ENCODE data around the gene OBSCN. TPM values are rescaled to one million over a fixed set of nuclear protein-coding genes. Genes with fewer than 3 reads are reported as not detected.

OBSCN gene
- total RNA-seq, 1 experiment from 2014 or later = 33.3 TPM

DNA sequence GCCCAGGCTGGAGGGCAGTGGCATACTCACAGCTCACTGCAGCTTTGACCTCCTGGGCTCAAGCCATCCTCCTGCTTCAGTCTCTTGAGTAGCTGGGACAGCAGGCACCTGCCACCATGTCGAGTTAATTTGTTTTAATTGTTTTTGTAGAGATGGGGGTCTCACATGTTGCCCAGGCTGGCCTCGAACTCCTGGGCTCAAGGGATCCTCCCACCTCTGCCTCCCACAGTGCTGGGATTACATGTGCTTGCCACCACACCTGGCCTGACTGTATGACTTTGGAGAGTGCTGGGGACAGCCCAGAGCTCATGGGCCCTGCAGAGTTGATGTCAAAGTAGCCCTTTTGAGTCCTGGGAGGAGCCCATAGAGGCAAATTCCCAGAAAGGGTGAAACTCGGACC, 1.8 kb downstream of the OBSCN start:
- H3K4ac ChIP-seq (ENCODE audit: low read depth, low read length) = no peak overlapping the region
- H2BK5ac ChIP-seq (ENCODE audit: insufficient read length, low read length) = no peak overlapping the region
- H3K23me2 ChIP-seq (ENCODE audit: insufficient read length, low read depth, low read length, poor library complexity, severe bottlenecking) = peaks cover 15% of the 10 kb centered on the region
- TF ChIP-seq, protein P1, sequence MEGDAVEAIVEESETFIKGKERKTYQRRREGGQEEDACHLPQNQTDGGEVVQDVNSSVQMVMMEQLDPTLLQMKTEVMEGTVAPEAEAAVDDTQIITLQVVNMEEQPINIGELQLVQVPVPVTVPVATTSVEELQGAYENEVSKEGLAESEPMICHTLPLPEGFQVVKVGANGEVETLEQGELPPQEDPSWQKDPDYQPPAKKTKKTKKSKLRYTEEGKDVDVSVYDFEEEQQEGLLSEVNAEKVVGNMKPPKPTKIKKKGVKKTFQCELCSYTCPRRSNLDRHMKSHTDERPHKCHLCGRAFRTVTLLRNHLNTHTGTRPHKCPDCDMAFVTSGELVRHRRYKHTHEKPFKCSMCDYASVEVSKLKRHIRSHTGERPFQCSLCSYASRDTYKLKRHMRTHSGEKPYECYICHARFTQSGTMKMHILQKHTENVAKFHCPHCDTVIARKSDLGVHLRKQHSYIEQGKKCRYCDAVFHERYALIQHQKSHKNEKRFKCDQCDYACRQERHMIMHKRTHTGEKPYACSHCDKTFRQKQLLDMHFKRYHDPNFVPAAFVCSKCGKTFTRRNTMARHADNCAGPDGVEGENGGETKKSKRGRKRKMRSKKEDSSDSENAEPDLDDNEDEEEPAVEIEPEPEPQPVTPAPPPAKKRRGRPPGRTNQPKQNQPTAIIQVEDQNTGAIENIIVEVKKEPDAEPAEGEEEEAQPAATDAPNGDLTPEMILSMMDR (conservative IDR thresholded peaks at IDR 0.05) = no peak
- no peak overlapping the region for H3T11ph ChIP-seq (ENCODE audit: low read length)
- H3K4me3 Mint-ChIP-seq = no peak overlapping the region
- no peak overlapping the region for H2AK5ac ChIP-seq (ENCODE audit: insufficient read length, low read length)
- H3K79me2 ChIP-seq (ENCODE audit: insufficient read depth, low read length) = no peaks in the 10 kb centered on the region
- H3K9ac ChIP-seq (ENCODE audit: extremely low read depth, insufficient read length, low read length) = no peak overlapping the region
- H3K9me3 ChIP-seq (ENCODE audit: control insufficient read depth, low read depth, low read length) = no peaks in the 10 kb centered on the region
- H3K27me3 ChIP-seq (ENCODE audit: insufficient read depth, low read length) = no peaks in the 10 kb centered on the region; the same call in 1 of the 2 replicates
- no peak overlapping the region for H2BK120ac ChIP-seq (ENCODE audit: low read depth, low read length, poor library complexity, severe bottlenecking)
- H3K9me3 Mint-ChIP-seq = no peaks in the 10 kb centered on the region
- H3K14ac ChIP-seq (ENCODE audit: insufficient read depth, low read length) = no peak overlapping the region
- no peaks in the 10 kb centered on the region for H3K36me3 Mint-ChIP-seq (ENCODE audit: insufficient read depth in 1 of 3, low read depth in 3 of 3)
- H2BK15ac ChIP-seq (ENCODE audit: low read depth, low read length) = no peak overlapping the region
- WGBS (ENCODE audit: extremely low coverage, insufficient read length, low lambda C conversion rate) = no CpG with 5 or more reads among the region's 3 CpGs
- no peak overlapping the region for H2BK20ac ChIP-seq (ENCODE audit: low read depth, low read length, poor library complexity, severe bottlenecking)
- no peak overlapping the region for H3K23ac ChIP-seq (ENCODE audit: insufficient read length, low read depth, low read length)
- no peaks in the 10 kb centered on the region for H3K79me1 ChIP-seq (ENCODE audit: insufficient read depth, low read depth, low read length, poor library complexity, severe bottlenecking)
- H3K27ac ChIP-seq (ENCODE audit: insufficient read length, low read depth, low read length) = no peak overlapping the region
- no peak overlapping the region for H3K56ac ChIP-seq (ENCODE audit: insufficient read length, low read depth, low read length)
- H3K4me1 Mint-ChIP-seq = peaks cover 2% of the 10 kb centered on the region in 2 experiments; a peak in 2 of 4 replicates
- H3K4me2 ChIP-seq (ENCODE audit: insufficient read depth, insufficient read length, low read length) = no peak overlapping the region
- no peak overlapping the region for H2BK12ac ChIP-seq (ENCODE audit: insufficient read length, low read depth, low read length)
- no peak overlapping the region for H2AFZ ChIP-seq (ENCODE audit: low read length)
- no peak overlapping the region for H3K27ac Mint-ChIP-seq
- no peak overlapping the region for H4K8ac ChIP-seq (replicated peaks; ENCODE audit: insufficient read length, low read depth, low read length)
- no peak for DNase-seq
- no peaks in the 10 kb centered on the region for H4K20me1 ChIP-seq (ENCODE audit: control insufficient read depth, insufficient read depth, insufficient read length)
- peaks cover 16% of the 10 kb centered on the region for H3K27me3 Mint-ChIP-seq (ENCODE audit: low read depth)
- no peak overlapping the region for H4K91ac ChIP-seq (ENCODE audit: insufficient read length, low read depth, low read length)
- no peaks in the 10 kb centered on the region; the same call in 1 of the 2 replicates for H3K4me1 ChIP-seq (ENCODE audit: insufficient read depth, low read length)
- H4K5ac ChIP-seq (ENCODE audit: insufficient read length, low read depth, low read length) = no peak overlapping the region
- H3K18ac ChIP-seq (ENCODE audit: insufficient read length, low read depth, low read length) = no peak overlapping the region

All from H9 (cell line).